ENCODE results near the gene HEBP1. TPM values are rescaled to one million over a fixed set of nuclear protein-coding genes. Genes with fewer than 3 reads are reported as not detected.

HEBP1 gene
- total and polyA plus RNA-seq, 8 donors: 25.8 to 57.6 (median 44.4) TPM

DNA sequence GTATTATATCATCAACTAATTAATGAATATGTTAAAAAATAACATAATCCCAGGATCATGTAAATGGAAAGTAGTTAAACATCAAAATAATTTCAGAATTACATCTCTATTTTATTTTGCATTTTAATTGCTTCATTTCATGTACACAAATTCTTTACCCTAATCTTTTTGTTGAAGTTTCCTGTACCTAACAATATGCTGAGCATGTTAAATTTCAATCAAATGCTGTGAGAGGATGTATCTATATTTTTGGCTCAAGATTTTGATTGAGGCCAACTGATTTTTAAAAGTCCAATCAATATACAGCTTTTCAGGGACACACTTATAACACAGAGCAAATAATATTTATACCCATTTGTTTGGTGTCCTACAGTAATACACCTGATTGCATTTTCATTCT lies 54.5 kb downstream of the HEBP1 start:
- FAIRE-seq: peak; percentile 17
- Histone ChIP-seq H3K4me3 (no peak overlapping the region), H3K27me3 (no peaks in the 10 kb centered on the region), H3K27ac (no peak overlapping the region), H3K36me3 (no peaks in the 10 kb centered on the region), H3K4me1 (no peaks in the 10 kb centered on the region), H3K9me3 (no peaks in the 10 kb centered on the region)
- TF ChIP-seq, protein P1, sequence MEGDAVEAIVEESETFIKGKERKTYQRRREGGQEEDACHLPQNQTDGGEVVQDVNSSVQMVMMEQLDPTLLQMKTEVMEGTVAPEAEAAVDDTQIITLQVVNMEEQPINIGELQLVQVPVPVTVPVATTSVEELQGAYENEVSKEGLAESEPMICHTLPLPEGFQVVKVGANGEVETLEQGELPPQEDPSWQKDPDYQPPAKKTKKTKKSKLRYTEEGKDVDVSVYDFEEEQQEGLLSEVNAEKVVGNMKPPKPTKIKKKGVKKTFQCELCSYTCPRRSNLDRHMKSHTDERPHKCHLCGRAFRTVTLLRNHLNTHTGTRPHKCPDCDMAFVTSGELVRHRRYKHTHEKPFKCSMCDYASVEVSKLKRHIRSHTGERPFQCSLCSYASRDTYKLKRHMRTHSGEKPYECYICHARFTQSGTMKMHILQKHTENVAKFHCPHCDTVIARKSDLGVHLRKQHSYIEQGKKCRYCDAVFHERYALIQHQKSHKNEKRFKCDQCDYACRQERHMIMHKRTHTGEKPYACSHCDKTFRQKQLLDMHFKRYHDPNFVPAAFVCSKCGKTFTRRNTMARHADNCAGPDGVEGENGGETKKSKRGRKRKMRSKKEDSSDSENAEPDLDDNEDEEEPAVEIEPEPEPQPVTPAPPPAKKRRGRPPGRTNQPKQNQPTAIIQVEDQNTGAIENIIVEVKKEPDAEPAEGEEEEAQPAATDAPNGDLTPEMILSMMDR (IDR thresholded peaks at IDR 0.05): no peak
- intact Hi-C loops (cut with DNase I): no loop called here
- no peak for ATAC-seq
- DNase-seq: no peak

DNA sequence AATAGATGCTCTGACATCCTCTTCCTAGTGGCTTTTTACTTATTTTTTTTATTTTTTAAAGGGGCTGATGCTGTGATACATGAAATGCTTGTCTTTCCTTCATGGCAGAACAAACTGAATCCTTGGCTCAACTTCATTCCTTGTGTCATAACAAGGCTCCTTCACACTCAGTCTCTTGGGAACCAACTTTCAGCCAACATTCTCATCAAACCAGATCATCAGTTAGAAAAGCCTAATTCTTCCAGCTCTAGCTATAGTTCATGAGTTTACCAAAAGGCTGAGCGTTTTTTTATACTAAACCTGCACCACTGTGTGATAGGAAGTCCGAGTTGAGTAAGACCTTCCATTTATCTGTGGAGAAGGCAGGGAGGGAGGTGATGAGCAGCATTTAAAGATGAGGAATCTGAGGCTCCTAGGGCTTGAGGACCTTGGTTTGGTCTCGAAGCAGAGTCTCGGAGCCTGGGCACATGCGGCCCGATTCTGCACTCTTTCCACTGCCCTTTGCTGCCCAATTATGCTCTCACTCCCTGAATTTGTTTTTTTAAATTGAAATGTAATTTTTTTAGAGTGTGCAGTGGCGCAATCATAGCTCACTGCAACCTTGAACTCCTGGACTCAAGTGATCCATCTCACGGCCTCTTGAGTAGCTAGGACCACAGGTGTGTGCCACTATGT lies 56.3 kb downstream of the HEBP1 start:
- H3K36me3 ChIP-seq: no peaks in the 10 kb centered on the region
- FAIRE-seq: no peak
- H3K4me3 ChIP-seq: no peak overlapping the region
- H3K27ac ChIP-seq: no peak overlapping the region
- H3K9me3 ChIP-seq: no peaks in the 10 kb centered on the region
- no peaks in the 10 kb centered on the region for H3K27me3 ChIP-seq
- ATAC-seq: peak in 1 of 4 donors; percentile 12
- 89 to 90% methylated on average over 8 of the region's 8 CpGs for WGBS, 2 donors
- intact Hi-C loops (cut with DNase I): no loop called here
- DNase-seq: no peak
- TF ChIP-seq, protein P1 (IDR thresholded peaks at IDR 0.05): no peak
- H3K4me1 ChIP-seq: no peaks in the 10 kb centered on the region

GRCh38 chr12:12941450-12942350 lies 58.4 kb downstream of the HEBP1 start:
- no peaks in the 10 kb centered on the region for H3K36me3 ChIP-seq
- no peaks in the 10 kb centered on the region for H3K27me3 ChIP-seq
- no peak for ATAC-seq
- no peaks in the 10 kb centered on the region for H3K4me1 ChIP-seq
- intact Hi-C loops (cut with DNase I): no loop called here
- no peak for FAIRE-seq
- no peaks in the 10 kb centered on the region for H3K9me3 ChIP-seq
- H3K27ac ChIP-seq: no peak overlapping the region
- TF ChIP-seq, protein P1 (IDR thresholded peaks at IDR 0.05): no peak
- no peak overlapping the region for H3K4me3 ChIP-seq
- 91 to 92% methylated on average over 10 of the region's 10 CpGs for WGBS, 2 donors
- no peak for DNase-seq

DNA sequence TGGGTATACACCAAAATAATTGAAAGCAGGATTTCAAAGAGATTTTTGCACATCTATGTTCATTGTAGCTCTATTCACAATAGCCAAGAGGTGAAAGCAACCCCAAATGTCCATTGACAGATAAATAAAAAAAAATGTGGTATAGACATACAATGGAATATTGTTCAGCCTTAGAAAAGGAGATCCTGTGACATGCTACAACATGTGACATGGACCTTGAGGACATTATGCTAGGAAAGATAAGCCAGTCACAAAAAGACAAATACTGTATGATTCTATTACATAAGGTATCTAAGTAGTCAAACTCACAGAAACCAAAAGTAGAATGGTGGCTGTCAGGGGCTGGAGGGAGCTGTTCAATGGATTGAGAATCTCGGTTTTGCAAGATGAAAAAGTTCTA lies 60.2 kb downstream of the HEBP1 start:
- no peaks in the 10 kb centered on the region for H3K9me3 ChIP-seq
- 79 to 83% methylated on average over 1 of the region's 1 CpG for WGBS, 2 donors
- intact Hi-C loops (cut with DNase I): no loop called here
- no peaks in the 10 kb centered on the region for H3K36me3 ChIP-seq
- no peaks in the 10 kb centered on the region for H3K4me1 ChIP-seq
- no peak for DNase-seq
- ATAC-seq: no peak
- TF ChIP-seq, protein P1 (IDR thresholded peaks at IDR 0.05): no peak
- H3K27me3 ChIP-seq: no peaks in the 10 kb centered on the region
- no peak overlapping the region for H3K27ac ChIP-seq
- FAIRE-seq: no peak
- no peak overlapping the region for H3K4me3 ChIP-seq

DNA sequence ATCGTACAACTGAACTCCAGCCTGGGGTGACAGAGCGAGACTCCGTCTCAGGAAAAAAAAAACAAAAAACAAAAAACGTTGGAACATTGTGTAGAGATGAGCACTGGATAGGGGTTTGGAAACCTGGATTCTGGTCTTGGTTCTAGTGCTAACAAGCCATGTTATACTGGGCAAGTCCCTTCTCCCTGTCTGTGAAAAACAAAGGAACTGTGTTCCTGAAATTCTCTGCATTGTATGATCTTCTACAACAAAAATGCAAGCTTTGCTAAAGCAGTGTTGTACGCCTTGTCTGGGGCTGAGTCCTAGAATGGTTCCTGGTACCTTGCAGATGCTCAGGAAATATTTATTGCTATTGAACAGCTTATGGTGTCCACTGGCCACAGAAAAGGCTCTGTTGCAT lies 61.5 kb downstream of the HEBP1 start:
- no peaks in the 10 kb centered on the region for H3K27me3 ChIP-seq
- TF ChIP-seq, protein P1 (IDR thresholded peaks at IDR 0.05): no peak
- H3K9me3 ChIP-seq: no peaks in the 10 kb centered on the region
- ATAC-seq (no peak), FAIRE-seq (no peak), DNase-seq (no peak)
- H3K27ac ChIP-seq: no peak overlapping the region
- H3K4me1 ChIP-seq: no peaks in the 10 kb centered on the region
- no peak overlapping the region for H3K4me3 ChIP-seq
- WGBS, 2 donors: 81 to 83% methylated on average over 5 of the region's 5 CpGs
- H3K36me3 ChIP-seq: no peaks in the 10 kb centered on the region
- intact Hi-C loops (cut with DNase I): no loop called here
